HG02852 (cell line): ENCODE results near the gene SSBP2.
"Not testable (repeated sequence)": the region's sequence is repeated elsewhere in the genome, so short reads cannot be mapped to it uniquely, and the experiment has no call there.

Experiments used
- ATAC-seq: cut with Tn5 transposase; IDR thresholded peaks from one replicate; pipeline ENCODE4 v1.9.1; 2021; ENCODE audit warnings: mild to moderate bottlenecking, moderate library complexity; ENCODE audit not compliant: unreplicated experiment

Gene SSBP2

GRCh38 chr5:81534441-81534840 lies 216.5 kb downstream of the SSBP2 start:
- ATAC-seq, result no peak

DNA sequence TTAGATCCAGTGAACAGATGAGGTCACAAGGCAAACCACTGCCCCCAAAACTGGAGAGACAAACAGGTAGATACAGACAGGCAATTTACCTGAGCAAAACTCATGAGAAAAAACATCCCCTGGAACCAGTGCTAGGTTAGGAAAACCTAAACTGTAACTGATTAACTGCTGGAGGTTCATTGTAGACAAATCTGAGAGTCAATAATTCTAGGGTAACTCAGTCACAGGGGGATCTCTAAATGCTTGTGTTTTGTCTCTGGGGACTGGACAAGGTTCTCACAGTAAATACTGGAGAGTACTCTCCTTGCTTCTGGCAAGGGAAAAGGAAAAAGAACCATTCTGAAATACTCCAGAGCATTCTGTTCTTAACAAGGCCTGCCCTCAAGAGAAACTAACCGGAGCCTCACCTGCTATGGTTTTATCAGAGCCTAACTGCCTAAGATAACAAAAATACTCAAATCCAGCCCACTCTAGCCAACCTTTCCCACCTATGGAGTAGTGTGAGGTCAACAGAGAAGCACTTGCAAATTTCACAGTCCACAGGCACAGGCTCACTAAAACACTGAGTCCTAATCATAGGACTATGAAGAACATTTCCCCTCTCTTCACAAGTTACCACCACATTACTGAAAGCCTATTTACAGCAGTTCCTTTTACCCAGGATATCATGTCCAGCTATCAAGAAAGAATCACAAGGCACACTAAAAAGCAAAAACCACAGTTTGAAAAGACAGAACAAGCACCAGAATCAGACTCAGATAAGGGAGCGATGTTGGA lies 217.1 kb downstream of the SSBP2 start:
- no peak for ATAC-seq

DNA sequence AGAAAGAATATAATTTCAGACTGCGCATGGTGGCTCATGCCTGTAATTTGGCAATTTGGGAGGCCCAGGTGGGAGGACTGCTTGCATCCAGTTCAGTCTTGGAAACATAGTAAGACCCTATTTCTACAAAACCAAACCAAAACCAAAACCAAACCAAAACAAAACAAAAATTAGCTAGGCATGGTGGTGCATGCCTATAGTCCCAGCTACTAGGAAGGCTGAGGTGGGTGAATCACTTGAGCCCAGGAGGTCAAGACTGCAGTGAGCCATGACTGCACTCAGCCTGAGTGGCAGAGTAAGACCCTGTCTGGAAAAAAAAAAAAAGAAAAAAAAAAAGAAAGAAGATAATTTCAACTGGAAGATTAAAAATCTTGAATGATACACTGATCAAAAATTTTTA lies 220.0 kb downstream of the SSBP2 start:
- ATAC-seq, result no peak

DNA sequence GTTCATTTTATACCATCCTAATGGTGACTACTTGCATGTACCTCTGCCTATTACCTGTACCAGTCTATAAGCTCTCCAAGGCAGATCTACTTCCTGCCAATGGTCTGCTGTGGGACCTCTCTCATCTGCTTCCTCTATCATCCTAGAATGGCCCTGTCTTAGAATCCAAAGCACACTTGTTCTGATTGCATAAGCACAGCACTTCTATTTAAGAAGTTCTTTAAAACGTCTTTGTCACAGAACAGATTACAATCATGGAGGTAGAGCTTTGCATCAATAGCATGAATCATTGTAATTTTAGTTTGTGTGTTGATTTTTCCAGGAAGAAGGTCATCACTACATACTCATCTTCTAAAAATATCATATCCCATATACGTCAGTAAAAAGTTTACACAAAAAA lies 225.2 kb downstream of the SSBP2 start:
- no peak for ATAC-seq

DNA sequence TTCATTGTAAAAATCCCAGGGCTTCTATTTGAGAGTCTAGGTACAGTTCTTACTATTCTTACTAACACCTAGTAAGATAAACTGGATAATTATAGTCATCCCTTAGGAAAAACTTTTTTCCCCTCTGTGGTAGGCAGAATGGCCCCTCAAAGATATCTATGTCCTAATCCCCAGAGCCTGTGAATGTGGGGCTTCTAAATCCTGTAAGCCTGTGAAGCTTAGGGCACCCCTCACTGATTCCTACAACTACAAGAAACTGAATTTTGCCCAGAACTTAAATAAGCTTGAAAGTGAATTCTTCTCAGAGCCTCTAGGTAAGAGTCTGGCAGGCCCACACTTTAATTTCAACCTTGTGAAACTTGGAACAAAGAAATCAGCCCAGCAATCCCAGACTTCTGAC lies 226.9 kb downstream of the SSBP2 start:
- ATAC-seq, result no peak

- ATAC-seq, result no peak
Observed at GRCh38 chr5:81522571-81522970, 228.3 kb downstream of the SSBP2 start.

- no peak for ATAC-seq
Observed at GRCh38 chr5:81520769-81521168, 230.1 kb downstream of the SSBP2 start.

GRCh38 chr5:81519217-81519905 lies 231.5 kb downstream of the SSBP2 start:
- no peak for ATAC-seq

- no peak for ATAC-seq
Observed at GRCh38 chr5:81517462-81517861, 233.4 kb downstream of the SSBP2 start.

GRCh38 chr5:81516091-81516490 lies 234.8 kb downstream of the SSBP2 start:
- ATAC-seq, result no peak

- no peak for ATAC-seq
Observed at GRCh38 chr5:81513982-81514381, 236.9 kb downstream of the SSBP2 start.

DNA sequence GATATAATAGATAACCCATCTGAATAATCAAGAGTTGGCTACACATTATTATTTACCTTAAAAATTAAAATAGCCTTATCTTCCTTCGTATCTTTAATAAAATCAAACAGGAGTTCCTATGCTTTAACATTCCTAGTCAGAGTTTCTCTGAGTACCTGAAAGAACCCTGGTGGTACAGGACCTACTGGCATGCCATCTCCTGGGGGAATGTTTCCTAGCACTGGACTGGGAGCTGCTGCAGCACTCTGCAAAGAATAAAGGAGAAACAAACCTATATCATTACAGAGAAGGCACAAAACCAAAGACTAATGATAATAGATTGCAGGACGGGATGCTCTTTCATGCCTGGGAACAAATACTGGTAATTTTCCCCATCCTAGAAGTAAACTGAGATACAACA lies 237.4 kb downstream of the SSBP2 start:
- no peak for ATAC-seq

DNA sequence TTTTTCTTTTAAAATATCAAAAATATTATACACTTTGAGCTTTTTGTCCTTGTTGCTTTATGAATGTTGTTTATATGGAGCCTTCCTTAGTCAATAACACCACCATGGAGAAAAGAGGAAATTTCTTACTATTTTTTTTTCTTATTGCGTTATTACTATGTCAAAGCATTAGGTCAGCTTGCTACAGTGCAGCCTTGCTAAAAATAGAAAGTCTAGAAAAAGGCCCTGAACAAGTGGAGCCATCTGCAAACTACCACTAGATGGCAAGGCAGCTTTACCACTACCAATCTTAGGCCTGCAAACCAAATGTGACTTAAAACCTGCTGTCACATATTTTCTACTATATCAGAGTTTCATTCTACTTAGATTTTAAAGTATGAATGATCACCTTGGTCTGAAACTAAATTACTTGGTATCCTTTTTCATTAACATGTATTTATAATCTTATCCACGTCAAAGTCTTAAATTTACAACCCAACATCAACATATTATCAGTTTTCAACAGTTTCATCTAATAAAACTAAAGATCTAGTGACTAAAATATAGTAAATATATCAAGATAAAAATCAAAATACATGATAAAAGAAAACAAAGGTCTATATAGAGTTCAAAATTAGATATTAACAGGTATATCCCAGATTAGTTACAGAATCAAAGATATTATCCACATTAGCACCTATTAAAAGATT lies 243.9 kb downstream of the SSBP2 start:
- peak; percentile 99 for ATAC-seq

- ATAC-seq, result no peak
Observed at GRCh38 chr5:81506378-81506777, 244.5 kb downstream of the SSBP2 start.

DNA sequence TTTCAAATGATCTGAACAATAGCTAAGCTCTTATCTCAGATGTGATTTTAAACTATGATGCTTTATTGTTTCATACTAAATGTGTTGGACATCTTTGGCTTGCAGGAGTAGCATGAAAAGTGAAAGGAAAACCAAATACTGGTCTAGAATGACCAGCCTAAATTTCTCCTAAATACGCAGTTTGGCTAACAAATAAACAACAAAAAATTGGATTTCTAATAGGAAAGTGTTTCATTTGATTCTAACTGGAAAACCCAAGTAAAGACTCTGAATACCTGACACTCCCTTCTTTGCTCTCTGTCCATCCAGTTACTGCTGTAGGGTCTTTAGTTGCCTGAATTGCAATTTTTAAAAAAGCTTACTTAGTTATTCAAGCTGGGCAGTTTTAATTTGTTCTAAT lies 245.2 kb downstream of the SSBP2 start:
- no peak for ATAC-seq

DNA sequence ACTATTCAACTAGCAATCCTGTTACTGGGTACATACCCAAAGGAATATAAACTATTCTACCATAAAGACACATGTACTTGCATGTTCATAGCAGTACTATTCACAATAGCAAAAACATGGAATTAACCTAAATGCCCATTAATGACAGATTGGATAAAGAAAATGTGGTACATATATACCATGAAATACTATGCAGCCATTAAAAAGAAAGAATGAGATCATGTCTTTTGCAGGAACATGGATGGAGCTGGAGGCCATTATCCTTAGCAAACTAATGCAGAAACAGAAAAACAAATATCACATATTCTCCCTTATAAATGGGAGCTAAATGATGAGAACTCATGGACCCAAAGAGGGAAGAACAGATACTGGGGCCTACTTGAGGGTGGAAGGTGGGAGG lies 247.3 kb downstream of the SSBP2 start:
- ATAC-seq, result not testable (repeated sequence)

- no peak for ATAC-seq
Observed at GRCh38 chr5:81495286-81495685, 255.6 kb downstream of the SSBP2 start.

GRCh38 chr5:81488862-81489261 lies 262.0 kb downstream of the SSBP2 start:
- ATAC-seq, result no peak

GRCh38 chr5:81486711-81487110 lies 264.2 kb downstream of the SSBP2 start:
- no peak for ATAC-seq

DNA sequence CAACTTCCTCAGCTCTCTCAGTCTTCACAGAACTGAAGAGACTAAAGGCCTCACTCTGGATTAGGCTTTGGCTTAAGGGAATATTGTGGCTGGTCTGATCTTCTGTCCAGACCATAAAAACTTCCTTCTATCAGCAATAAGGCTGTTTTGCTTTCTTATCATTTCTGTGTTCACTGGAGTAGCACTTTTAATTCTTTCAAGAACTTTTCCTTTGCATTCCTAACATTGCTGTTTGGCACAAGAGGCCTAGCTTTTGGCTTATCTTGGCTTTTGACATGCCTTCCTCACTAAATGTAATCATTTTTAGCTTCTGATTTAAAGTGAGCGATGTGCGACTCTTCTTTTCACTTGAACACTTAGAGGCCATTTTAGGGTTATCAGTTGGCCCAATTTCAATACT lies 268.3 kb downstream of the SSBP2 start:
- ATAC-seq, result no peak

- ATAC-seq, result not testable (repeated sequence)
Observed at GRCh38 chr5:81473395-81473794, 277.5 kb downstream of the SSBP2 start.

DNA sequence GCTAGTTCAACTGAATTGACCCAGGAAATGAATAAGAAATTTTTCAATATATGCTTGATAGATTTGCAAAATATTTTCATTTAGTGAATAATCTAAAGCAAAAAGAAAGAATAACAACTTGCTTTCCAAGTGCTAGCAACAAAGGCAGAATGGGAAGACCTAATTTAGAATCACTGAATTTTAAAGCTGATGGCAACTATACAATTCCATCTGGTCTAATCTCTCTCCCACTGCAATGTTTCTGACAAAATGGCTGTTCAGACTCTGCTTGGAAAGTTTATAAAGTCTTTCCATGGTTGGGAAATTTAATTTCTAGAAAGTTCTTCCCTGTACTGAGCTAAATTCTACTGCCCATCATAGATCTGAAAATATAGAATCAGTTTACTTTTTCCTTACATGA lies 281.2 kb downstream of the SSBP2 start:
- ATAC-seq, result no peak
